ENCODE results near the gene SPEF2.

The SPEF2 gene

GRCh38 chr5:35789732-35790456 is 172.2 kb downstream of the SPEF2 start:
- no peak overlapping the region for H3K4me3 ChIP-seq (ENCODE audit: low read depth, low read length)
- no peak for DNase-seq
- no peak overlapping the region for H3K27ac ChIP-seq
- no peaks in the 10 kb centered on the region for H3K9me3 ChIP-seq (ENCODE audit: severe bottlenecking)
- H3K36me3 ChIP-seq: no peaks in the 10 kb centered on the region
- TF ChIP-seq CTCF (IDR thresholded peaks at IDR 0.05; ENCODE audit: low read depth, low read length): no peak
- H3K27me3 ChIP-seq (ENCODE audit: insufficient read depth, low read depth, severe bottlenecking): peaks cover 97% of the 10 kb centered on the region

- DNase-seq: no peak
- H3K36me3 ChIP-seq: no peaks in the 10 kb centered on the region
- no peak overlapping the region for H3K4me3 ChIP-seq (ENCODE audit: low read depth, low read length)
- H3K27ac ChIP-seq: no peak overlapping the region
- no peak for TF ChIP-seq CTCF (IDR thresholded peaks at IDR 0.05; ENCODE audit: low read depth, low read length)
- H3K27me3 ChIP-seq (ENCODE audit: insufficient read depth, low read depth, severe bottlenecking): peaks cover 95% of the 10 kb centered on the region
- H3K9me3 ChIP-seq (ENCODE audit: severe bottlenecking): no peaks in the 10 kb centered on the region
Measured at GRCh38 chr5:35790457-35790822, 172.8 kb downstream of the SPEF2 start.

- H3K9me3 ChIP-seq (ENCODE audit: severe bottlenecking): no peaks in the 10 kb centered on the region
- H3K27ac ChIP-seq: no peak overlapping the region
- DNase-seq: no peak
- no peak for TF ChIP-seq CTCF (IDR thresholded peaks at IDR 0.05; ENCODE audit: low read depth, low read length)
- H3K4me3 ChIP-seq (ENCODE audit: low read depth, low read length): no peak overlapping the region
- H3K27me3 ChIP-seq (ENCODE audit: insufficient read depth, low read depth, severe bottlenecking): peaks cover 94% of the 10 kb centered on the region
- no peaks in the 10 kb centered on the region for H3K36me3 ChIP-seq
Measured at GRCh38 chr5:35794328-35794619, 176.6 kb downstream of the SPEF2 start.

GRCh38 chr5:35794684-35795375 is 177.2 kb downstream of the SPEF2 start:
- H3K27me3 ChIP-seq (ENCODE audit: insufficient read depth, low read depth, severe bottlenecking): peaks cover 95% of the 10 kb centered on the region
- no peak for DNase-seq

GRCh38 chr5:35799181-35799580 is 181.5 kb downstream of the SPEF2 start:
- TF ChIP-seq CTCF (IDR thresholded peaks at IDR 0.05; ENCODE audit: low read depth, low read length): no peak
- Histone ChIP-seq H3K27ac (no peak overlapping the region), H3K36me3 (no peaks in the 10 kb centered on the region), H3K27me3 (ENCODE audit: insufficient read depth, low read depth, severe bottlenecking) (peaks cover 94% of the 10 kb centered on the region), H3K9me3 (ENCODE audit: severe bottlenecking) (no peaks in the 10 kb centered on the region), H3K4me3 (ENCODE audit: low read depth, low read length) (no peak overlapping the region)
- no peak for DNase-seq

More at GRCh38 chr5:35794684-35795375, 177.2 kb downstream of the SPEF2 start:
- H3K27ac ChIP-seq: no peak overlapping the region
- no peaks in the 10 kb centered on the region for H3K36me3 ChIP-seq
- no peak overlapping the region for H3K4me3 ChIP-seq (ENCODE audit: low read depth, low read length)
- H3K9me3 ChIP-seq (ENCODE audit: severe bottlenecking): no peaks in the 10 kb centered on the region
- no peak for TF ChIP-seq CTCF (IDR thresholded peaks at IDR 0.05; ENCODE audit: low read depth, low read length)

Data from WERI-Rb-1 (cell line).